Astrocyte (in vitro differentiated cells and primary cell): ENCODE data around the gene CPLX4.

ENCODE experiments used
- CTCF ChIP-seq: IDR thresholded peaks from 2 replicates; pipeline ENCODE4 v1.5.1; 2011; ENCODE audit warnings: low read depth, mild to moderate bottlenecking, inconsistent platforms, low read length, moderate library complexity; ENCODE audit not compliant: insufficient read depth
- EZH2 ChIP-seq: IDR thresholded peaks from 2 replicates; pipeline ENCODE4 v1.6.1; 2012; ENCODE audit warnings: mild to moderate bottlenecking, low read length, inconsistent platforms; ENCODE audit not compliant: insufficient read depth

GRCh38 chr18:59300676-59301285, 17.7 kb downstream of the CPLX4 start:
- TF ChIP-seq EZH2 (no peak), CTCF (no peak)
